Liver (tissue), 9 donors: ENCODE data around the gene EPSTI1. TPM values are rescaled to one million over a fixed set of nuclear protein-coding genes. Genes with fewer than 3 reads are reported as not detected.

Experiments used
- DNase-seq: peaks from one replicate; pipeline ENCODE4 v3.0.0-alpha.2; 2017; ENCODE audit warnings: low spot score
- H3K27ac ChIP-seq, 2 donors: one replicate each; pipeline ENCODE4 v1.7.0; 2013; ENCODE audit warnings: inconsistent platforms in 2 of 2, low read length in 2 of 2, control low read depth in 1 of 2, low read depth in 1 of 2, mild to moderate bottlenecking in 1 of 2
- H3K27me3 ChIP-seq, 4 donors: one replicate each; pipeline versions ENCODE4 v1.6.1 to v1.7.0; 2013; ENCODE audit warnings: low read length in 3 of 4, inconsistent platforms in 1 of 4, mild to moderate bottlenecking in 1 of 4, moderate library complexity in 1 of 4; ENCODE audit not compliant: control insufficient read depth in 4 of 4, insufficient read depth in 4 of 4
- H3K36me3 ChIP-seq, 4 donors: one replicate each; pipeline versions ENCODE4 v1.6.1 to v1.7.0; 2013; ENCODE audit warnings: low read length in 3 of 4, mild to moderate bottlenecking in 3 of 4, low read depth in 1 of 4, moderate library complexity in 1 of 4; ENCODE audit not compliant: control insufficient read depth in 4 of 4, insufficient read depth in 3 of 4
- H3K4me1 ChIP-seq, 4 donors: one replicate each; pipeline versions ENCODE4 v1.6.1 to v1.7.0; 2013; ENCODE audit warnings: low read length in 3 of 4, mild to moderate bottlenecking in 3 of 4, moderate library complexity in 1 of 4; ENCODE audit not compliant: control insufficient read depth in 4 of 4, insufficient read depth in 4 of 4
- H3K4me3 ChIP-seq, 3 donors: one replicate each; pipeline versions ENCODE4 v1.6.1 to v1.7.0; 2013; ENCODE audit warnings: low read length in 3 of 3, control low read depth in 1 of 3, low read depth in 1 of 3, mild to moderate bottlenecking in 1 of 3
- H3K9ac ChIP-seq, 2 donors: one replicate each; pipeline ENCODE4 v1.7.0; 2013; ENCODE audit warnings: low read length in 2 of 2, mild to moderate bottlenecking in 2 of 2, moderate library complexity in 2 of 2, control low read depth in 1 of 2, low read depth in 1 of 2
- H3K9me3 ChIP-seq, 4 donors: one replicate each; pipeline versions ENCODE4 v1.6.1 to v1.7.0; 2013; ENCODE audit warnings: low read length in 3 of 4; ENCODE audit not compliant: control insufficient read depth in 4 of 4
- ATF3 ChIP-seq: IDR thresholded peaks from 2 replicates; pipeline ENCODE4 v1.6.1; 2016; ENCODE audit warnings: antibody characterized with exemption
- CTCF ChIP-seq: fragments of 150-350 bp; IDR thresholded peaks from 2 replicates; pipeline ENCODE4 v1.5.1; 2017; ENCODE audit warnings: improper control_type of control experiment, low read depth, low read length; ENCODE audit not compliant: missing input control
- EGR1 ChIP-seq, 2 donors: IDR thresholded peaks; 2 replicates each; pipeline ENCODE4 v1.6.1; 2016 to 2018; ENCODE audit warnings: antibody characterized with exemption in 2 of 2, low read depth in 2 of 2
- FOXA1 ChIP-seq: IDR thresholded peaks from 2 replicates; pipeline ENCODE4 v1.6.1; 2016; ENCODE audit warnings: antibody characterized with exemption
- FOXA2 ChIP-seq: IDR thresholded peaks from 2 replicates; pipeline ENCODE4 v1.6.1; 2016; ENCODE audit warnings: antibody characterized with exemption
- GABPA ChIP-seq, 2 donors: IDR thresholded peaks in 1 of 2; conservative IDR thresholded peaks in 1 of 2; 2 replicates each; pipeline ENCODE4 v1.6.1; 2016; ENCODE audit warnings: antibody characterized with exemption in 2 of 2, mild to moderate bottlenecking in 1 of 2, moderate library complexity in 1 of 2
- HNF4A ChIP-seq, 2 donors: conservative IDR thresholded peaks; 2 replicates each; pipeline ENCODE4 v1.6.1; 2016; ENCODE audit warnings: antibody characterized with exemption in 2 of 2, mild to moderate bottlenecking in 2 of 2
- HNF4G ChIP-seq: IDR thresholded peaks from 2 replicates; pipeline ENCODE4 v1.6.1; 2016; ENCODE audit warnings: antibody characterized with exemption
- JUND ChIP-seq, 2 donors: IDR thresholded peaks; 2 replicates each; pipeline ENCODE4 v1.6.1; 2016; ENCODE audit warnings: antibody characterized with exemption in 2 of 2
- MAX ChIP-seq: IDR thresholded peaks from 2 replicates; pipeline ENCODE4 v1.6.1; 2016; ENCODE audit warnings: antibody characterized with exemption
- NR2F2 ChIP-seq: IDR thresholded peaks from 2 replicates; pipeline ENCODE4 v1.6.1; 2016; ENCODE audit warnings: antibody characterized with exemption
- RAD21 ChIP-seq, 2 donors: IDR thresholded peaks; 2 replicates each; pipeline ENCODE4 v1.6.1; 2016; ENCODE audit warnings: antibody characterized with exemption in 2 of 2, mild to moderate bottlenecking in 2 of 2
- REST ChIP-seq: IDR thresholded peaks from 2 replicates; pipeline ENCODE4 v1.6.1; 2016; ENCODE audit warnings: antibody characterized with exemption, mild to moderate bottlenecking
- RXRA ChIP-seq, 2 donors: IDR thresholded peaks; 2 replicates each; pipeline ENCODE4 v1.6.1; 2017 to 2018; ENCODE audit warnings: antibody characterized with exemption in 2 of 2, mild to moderate bottlenecking in 1 of 2
- SP1 ChIP-seq: IDR thresholded peaks from 2 replicates; pipeline ENCODE4 v1.6.1; 2018; ENCODE audit warnings: antibody characterized with exemption, mild to moderate bottlenecking
- YY1 ChIP-seq: IDR thresholded peaks from 2 replicates; pipeline ENCODE4 v1.6.1; 2016; ENCODE audit warnings: antibody characterized with exemption, mild to moderate bottlenecking
- WGBS: extraction: QIAGEN DNeasy Blood & Tissue Kit; methylation state at CpG from one replicate; pipeline ENCODE4 v1.1.7; 2013; 5-methylcytosine and 5-hydroxymethylcytosine counted together
- polyA plus RNA-seq, 2 donors: library from polyadenylated mRNA; stranded (reverse) in 1 of 2; unstranded in 1 of 2; fragments of 200-250 nt in 1 of 2; fragments of >200 nt in 1 of 2; fragmentation: Nextera tagmentation in 1 of 2; extraction: Ambion mirVana in 1 of 2; gene quantifications; one replicate each; pipeline versions ENCODE4 v1.2.1 to v1.2.3, GENCODE V29; 2013 to 2015
- total RNA-seq, 2 donors: library from RNA; depleted of rRNA; stranded (reverse); fragments of >200 nt; gene quantifications; one replicate each; pipeline ENCODE4 v1.2.3, GENCODE V29; 2014
- TF ChIP-seq, protein P1 (sequence below): IDR thresholded peaks from 2 replicates; pipeline ENCODE4 v1.6.1; 2016; ENCODE audit warnings: antibody characterized with exemption
- donor health status: healthy.
- donor health status: healthy.
- donor health status: healthy.
- donor health status: healthy.
- donor health status: healthy.

Gene EPSTI1
- total and polyA plus RNA-seq, 4 donors = 2.1 to 20.3 (median 4.2) TPM

DNA sequence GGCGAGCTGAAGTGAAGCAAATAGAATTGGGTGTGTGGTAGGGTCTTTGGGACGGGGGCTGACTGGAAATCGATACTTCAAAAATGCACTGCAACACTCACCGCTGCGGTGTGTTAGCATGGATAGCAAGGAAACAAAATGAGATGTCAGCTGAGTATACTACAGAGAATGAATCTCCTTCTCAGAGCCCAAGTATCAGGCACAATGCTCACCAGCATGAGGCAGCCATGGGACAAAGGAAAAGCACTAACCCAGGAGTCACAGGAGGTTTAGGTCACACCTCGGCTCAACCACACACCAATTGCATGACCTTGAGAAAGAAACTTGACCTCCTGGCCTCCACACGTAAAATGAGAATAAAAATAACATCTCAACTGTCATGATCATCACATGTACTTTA, 136.6 kb downstream of the EPSTI1 start:
- DNase-seq = no peak
- Histone ChIP-seq H3K9ac (no peak overlapping the region), H3K4me1 (no peaks in the 10 kb centered on the region), H3K27ac (no peak overlapping the region), H3K27me3 (no peaks in the 10 kb centered on the region), H3K36me3 (no peaks in the 10 kb centered on the region), H3K9me3 (peaks cover 0 to 2% (median 0%) of the 10 kb centered on the region in 4 donors), H3K4me3 (no peak overlapping the region)
- WGBS = 72% methylated on average over 7 of the region's 7 CpGs
- no peak for TF ChIP-seq RAD21 (IDR thresholded peaks at IDR 0.05)
- no peak for TF ChIP-seq FOXA1
- TF ChIP-seq ATF3 = no peak

DNA sequence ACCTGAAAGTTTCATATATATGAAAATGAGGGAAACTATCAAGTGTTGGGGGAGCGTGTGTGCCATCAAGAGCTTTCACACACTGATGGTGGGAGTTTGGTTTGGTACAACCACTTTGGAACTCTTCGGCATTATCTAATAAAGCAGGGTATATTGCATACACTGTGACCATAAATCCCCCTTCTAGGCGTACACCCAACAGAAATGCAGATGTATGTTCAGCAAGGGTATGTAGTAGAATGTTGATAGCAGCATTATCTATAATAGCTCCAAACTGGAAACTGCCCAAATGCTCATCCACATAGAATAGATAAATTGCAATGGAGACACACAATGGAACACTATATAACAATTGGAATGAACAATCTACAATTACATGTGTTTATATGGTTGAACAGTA, 139.9 kb downstream of the EPSTI1 start:
- Histone ChIP-seq H3K27ac (no peak overlapping the region), H3K36me3 (no peaks in the 10 kb centered on the region), H3K9ac (no peak overlapping the region), H3K4me3 (no peak overlapping the region), H3K4me1 (no peaks in the 10 kb centered on the region), H3K9me3 (peaks cover 0 to 2% (median 0%) of the 10 kb centered on the region in 4 donors), H3K27me3 (no peaks in the 10 kb centered on the region)
- TF ChIP-seq MAX (no peak), RAD21 (IDR thresholded peaks at IDR 0.05) (no peak), NR2F2 (no peak), FOXA2 (no peak), EGR1 (IDR thresholded peaks at IDR 0.05; ENCODE audit: low read depth in 2 of 2) (no peak), HNF4A (conservative IDR thresholded peaks at IDR 0.05) (no peak), GABPA (IDR thresholded peaks at IDR 0.05 in 1 of 2, conservative IDR thresholded peaks at IDR 0.05 in 1 of 2) (no peak), ATF3 (no peak), JUND (IDR thresholded peaks at IDR 0.05) (no peak), HNF4G (no peak), SP1 (no peak)
- TF ChIP-seq, protein P1, sequence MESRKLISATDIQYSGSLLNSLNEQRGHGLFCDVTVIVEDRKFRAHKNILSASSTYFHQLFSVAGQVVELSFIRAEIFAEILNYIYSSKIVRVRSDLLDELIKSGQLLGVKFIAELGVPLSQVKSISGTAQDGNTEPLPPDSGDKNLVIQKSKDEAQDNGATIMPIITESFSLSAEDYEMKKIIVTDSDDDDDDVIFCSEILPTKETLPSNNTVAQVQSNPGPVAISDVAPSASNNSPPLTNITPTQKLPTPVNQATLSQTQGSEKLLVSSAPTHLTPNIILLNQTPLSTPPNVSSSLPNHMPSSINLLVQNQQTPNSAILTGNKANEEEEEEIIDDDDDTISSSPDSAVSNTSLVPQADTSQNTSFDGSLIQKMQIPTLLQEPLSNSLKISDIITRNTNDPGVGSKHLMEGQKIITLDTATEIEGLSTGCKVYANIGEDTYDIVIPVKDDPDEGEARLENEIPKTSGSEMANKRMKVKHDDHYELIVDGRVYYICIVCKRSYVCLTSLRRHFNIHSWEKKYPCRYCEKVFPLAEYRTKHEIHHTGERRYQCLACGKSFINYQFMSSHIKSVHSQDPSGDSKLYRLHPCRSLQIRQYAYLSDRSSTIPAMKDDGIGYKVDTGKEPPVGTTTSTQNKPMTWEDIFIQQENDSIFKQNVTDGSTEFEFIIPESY = no peak
- 88% methylated on average over 3 of the region's 3 CpGs for WGBS
- no peak for DNase-seq

DNA sequence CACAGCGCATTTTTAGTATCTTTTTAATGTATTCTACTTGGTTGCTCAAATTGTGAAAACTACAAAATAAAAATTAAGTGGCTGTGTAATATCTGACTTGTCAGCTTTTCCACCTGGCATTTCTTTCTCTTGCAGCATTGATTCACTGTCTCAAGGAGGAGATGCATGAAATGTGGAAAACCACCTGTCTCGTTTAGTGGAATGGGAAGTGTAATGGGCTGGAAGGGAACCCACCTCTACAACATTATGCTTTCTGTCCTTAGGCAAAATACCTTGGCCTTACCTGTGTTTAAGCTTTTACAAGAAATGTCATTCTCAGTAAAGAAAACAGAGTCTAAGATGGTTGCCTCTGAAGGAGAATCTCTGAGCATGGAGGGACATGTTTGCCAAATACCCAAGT, 142.8 kb downstream of the EPSTI1 start:
- Histone ChIP-seq H3K9me3 (no peaks in the 10 kb centered on the region), H3K27me3 (no peaks in the 10 kb centered on the region), H3K4me1 (no peaks in the 10 kb centered on the region), H3K36me3 (no peaks in the 10 kb centered on the region), H3K9ac (no peak overlapping the region), H3K27ac (no peak overlapping the region), H3K4me3 (no peak overlapping the region)
- whole genome bisulfite sequencing = 89% methylated on average over 2 of the region's 2 CpGs
- DNase-seq = no peak
- TF ChIP-seq NR2F2 = no peak
- no peak for TF ChIP-seq ATF3
- TF ChIP-seq RXRA (IDR thresholded peaks at IDR 0.05) = no peak
- no peak for TF ChIP-seq HNF4G
- TF ChIP-seq RAD21 (IDR thresholded peaks at IDR 0.05) = no peak
- no peak for TF ChIP-seq SP1
- no peak for TF ChIP-seq FOXA2
- no peak for TF ChIP-seq YY1
- TF ChIP-seq REST = no peak
- no peak for TF ChIP-seq MAX
- no peak for TF ChIP-seq GABPA (IDR thresholded peaks at IDR 0.05 in 1 of 2, conservative IDR thresholded peaks at IDR 0.05 in 1 of 2)
- no peak for TF ChIP-seq HNF4A (conservative IDR thresholded peaks at IDR 0.05)
- no peak for TF ChIP-seq CTCF
